WTC11 (cell line): ENCODE results near the gene POLR2L. TPM values are rescaled to one million over a fixed set of nuclear protein-coding genes. Genes with fewer than 3 reads are reported as not detected.

ENCODE experiments used
- ATAC-seq: fragments of 200-7000 bp; cut with Tn5 transposase; 2 replicates; pipeline ENCODE4 v1.10.0; 2021; ENCODE audit warnings: mild to moderate bottlenecking, moderate library complexity
- CTCF ChIA-PET: fragments of 300-600 bp; sonication (Branson Sonifier 250); formaldehyde crosslinking; loops from one replicate; lab custom pipeline; 2021; ENCODE audit warnings: antibody characterized with exemption; lab: Charles Lee
- POLR2A ChIA-PET: fragments of 350-600 bp; sonication (Branson Sonifier 250); formaldehyde crosslinking; loops from one replicate; lab custom pipeline; 2021; ENCODE audit warnings: antibody characterized with exemption; lab: Charles Lee
- DNase-seq: peaks from one replicate; pipeline ENCODE4 v3.0.0; 2021; ENCODE audit warnings: low spot score
- H3K27ac Mint-ChIP-seq: 2 replicates; pipeline ENCODE4 v1.8.0; 2021; ENCODE audit warnings: mixed read lengths
- H3K27me3 Mint-ChIP-seq: 2 replicates; pipeline ENCODE4 v1.8.0; 2021; ENCODE audit warnings: low read depth, mild to moderate bottlenecking, moderate library complexity, mixed read lengths
- H3K36me3 Mint-ChIP-seq: 2 replicates; pipeline ENCODE4 v1.8.0; 2021; ENCODE audit warnings: mixed read lengths
- H3K4me1 Mint-ChIP-seq: 2 replicates; pipeline ENCODE4 v1.8.0; 2022; ENCODE audit warnings: mixed read lengths
- H3K4me3 Mint-ChIP-seq: 2 replicates; pipeline ENCODE4 v1.8.0; 2021; ENCODE audit warnings: mild to moderate bottlenecking, moderate library complexity, mixed read lengths
- H3K9me3 Mint-ChIP-seq: 2 replicates; pipeline ENCODE4 v1.8.0; 2021; ENCODE audit warnings: mixed read lengths
- ATF6 ChIP-seq: sonication (generic); formaldehyde crosslinking; IDR thresholded peaks from 2 replicates; pipeline ENCODE4 v1.8.1; 2023; ENCODE audit warnings: mild to moderate bottlenecking, missing genetic modification reagents
- ESRRA ChIP-seq: sonication (generic); formaldehyde crosslinking; IDR thresholded peaks from 2 replicates; pipeline ENCODE4 v1.8.1; 2022; ENCODE audit warnings: mild to moderate bottlenecking, missing genetic modification reagents, borderline replicate concordance
- FOXJ3 ChIP-seq: sonication (generic); formaldehyde crosslinking; IDR thresholded peaks from 2 replicates; pipeline ENCODE4 v1.9.0; 2021; ENCODE audit warnings: missing genetic modification reagents, mild to moderate bottlenecking, borderline replicate concordance
- GTF2I ChIP-seq: fragments of 250-450 bp; sonication (Bioruptor Pico); conservative IDR thresholded peaks from 2 replicates; pipeline ENCODE4 v1.4.0; 2021; ENCODE audit warnings: mild to moderate bottlenecking
- MAX ChIP-seq: sonication (generic); formaldehyde crosslinking; IDR thresholded peaks from 2 replicates; pipeline ENCODE4 v1.8.0; 2022; ENCODE audit warnings: mild to moderate bottlenecking, missing genetic modification reagents
- MLX ChIP-seq: sonication (generic); formaldehyde crosslinking; IDR thresholded peaks from 2 replicates; pipeline ENCODE4 v1.8.1; 2023; ENCODE audit warnings: mild to moderate bottlenecking, missing genetic modification reagents, moderate library complexity
- PRDM15 ChIP-seq: sonication (generic); formaldehyde crosslinking; IDR thresholded peaks from 2 replicates; pipeline ENCODE4 v1.8.0; 2022; ENCODE audit warnings: missing genetic modification reagents
- RORB ChIP-seq: fragments of 250-450 bp; sonication (Bioruptor Pico); IDR thresholded peaks from 2 replicates; pipeline ENCODE4 v1.9.0; 2021; ENCODE audit warnings: mild to moderate bottlenecking
- STAT6 ChIP-seq: sonication (generic); formaldehyde crosslinking; conservative IDR thresholded peaks from 2 replicates; pipeline ENCODE4 v1.8.1; 2023; ENCODE audit warnings: mild to moderate bottlenecking, low read depth, missing genetic modification reagents, moderate library complexity
- TEAD1 ChIP-seq: sonication (generic); formaldehyde crosslinking; IDR thresholded peaks from 2 replicates; pipeline ENCODE4 v1.8.0; 2022; ENCODE audit warnings: mild to moderate bottlenecking, missing genetic modification reagents
- USF1 ChIP-seq: sonication (generic); formaldehyde crosslinking; IDR thresholded peaks from 2 replicates; pipeline ENCODE4 v1.8.0; 2022; ENCODE audit warnings: mild to moderate bottlenecking, missing genetic modification reagents
- ZNF425 ChIP-seq: fragments of 250-450 bp; sonication (Bioruptor Pico); conservative IDR thresholded peaks from 2 replicates; pipeline ENCODE4 v1.9.0; 2021; ENCODE audit warnings: mild to moderate bottlenecking
- ZNF512 ChIP-seq: sonication (generic); formaldehyde crosslinking; IDR thresholded peaks from 2 replicates; pipeline ENCODE4 v1.8.1; 2022; ENCODE audit warnings: missing genetic modification reagents, borderline replicate concordance
- total RNA-seq: library from RNA; stranded (reverse); gene quantifications from 3 replicates; pipeline ENCODE4 v1.2.3, GENCODE V29; 2021

POLR2L gene
- total RNA-seq, 1 experiment from 2014 or later, result 152 TPM

GRCh38 chr11:836274-836673 is 6.1 kb downstream of the POLR2L start (continued):
- TF ChIP-seq MAX (CRISPR knock-in tag) (no peak), RORB (no peak), USF1 (no peak), MLX (no peak), TEAD1 (CRISPR knock-in tag) (no peak), ATF6 (CRISPR knock-in tag) (no peak)

- Mint-ChIP-seq H3K4me1 (peaks cover 26% of the 10 kb centered on the region), H3K9me3 (no peaks in the 10 kb centered on the region), H3K36me3 (peaks cover 9% of the 10 kb centered on the region), H3K4me3 (peak overlapping the region; percentile 73), H3K27ac (no peak overlapping the region), H3K27me3 (peaks cover 18% of the 10 kb centered on the region)
- CTCF ChIA-PET, result interaction anchor here (1.0 to 7.7 kb wide), 5 partner anchors 8 to 88 kb away, joined by 3 to 82 read pairs (median 3); partner anchors contain the start of genes POLR2L and TSPAN4
- POLR2A ChIA-PET, result interaction anchor here (0.7 to 2.3 kb wide), 3 partner anchors 8 to 25 kb away, joined by 3 to 6 read pairs (median 4); partner anchors contain the start of genes POLR2L, RPLP2 and TSPAN4
- no peak for ATAC-seq
- DNase-seq, result no peak
- TF ChIP-seq STAT6 (CRISPR knock-in tag) (no peak), FOXJ3 (CRISPR knock-in tag) (no peak), PRDM15 (CRISPR knock-in tag) (no peak), ATF6 (CRISPR knock-in tag) (no peak), ESRRA (CRISPR knock-in tag) (no peak), ZNF512 (CRISPR knock-in tag) (no peak), GTF2I (CRISPR knock-in tag) (no peak), ZNF425 (CRISPR knock-in tag) (no peak)
Observed at GRCh38 chr11:834371-835316, 7.7 kb downstream of the POLR2L start.
